Islet precursor cell (in vitro differentiated cells): ENCODE measurements around the gene GSTM1.
"Not testable (repeated sequence)": the region's sequence is repeated elsewhere in the genome, so short reads cannot be mapped to it uniquely, and the experiment has no call there.

Source experiments
- DNase-seq: peaks from one replicate; pipeline ENCODE4 v3.0.0-alpha.2; 2018

The GSTM1 gene

GRCh38 chr1:109704173-109704572 lies 16.6 kb downstream of the GSTM1 start:
- no peak for DNase-seq

GRCh38 chr1:109705411-109705810 lies 17.8 kb downstream of the GSTM1 start:
- no peak for DNase-seq

GRCh38 chr1:109708949-109709348 lies 21.3 kb downstream of the GSTM1 start:
- DNase-seq: not testable (repeated sequence)

- DNase-seq: not testable (repeated sequence)
These were observed 22.2 kb downstream of the GSTM1 start for GRCh38 chr1:109709822-109710221.

DNA sequence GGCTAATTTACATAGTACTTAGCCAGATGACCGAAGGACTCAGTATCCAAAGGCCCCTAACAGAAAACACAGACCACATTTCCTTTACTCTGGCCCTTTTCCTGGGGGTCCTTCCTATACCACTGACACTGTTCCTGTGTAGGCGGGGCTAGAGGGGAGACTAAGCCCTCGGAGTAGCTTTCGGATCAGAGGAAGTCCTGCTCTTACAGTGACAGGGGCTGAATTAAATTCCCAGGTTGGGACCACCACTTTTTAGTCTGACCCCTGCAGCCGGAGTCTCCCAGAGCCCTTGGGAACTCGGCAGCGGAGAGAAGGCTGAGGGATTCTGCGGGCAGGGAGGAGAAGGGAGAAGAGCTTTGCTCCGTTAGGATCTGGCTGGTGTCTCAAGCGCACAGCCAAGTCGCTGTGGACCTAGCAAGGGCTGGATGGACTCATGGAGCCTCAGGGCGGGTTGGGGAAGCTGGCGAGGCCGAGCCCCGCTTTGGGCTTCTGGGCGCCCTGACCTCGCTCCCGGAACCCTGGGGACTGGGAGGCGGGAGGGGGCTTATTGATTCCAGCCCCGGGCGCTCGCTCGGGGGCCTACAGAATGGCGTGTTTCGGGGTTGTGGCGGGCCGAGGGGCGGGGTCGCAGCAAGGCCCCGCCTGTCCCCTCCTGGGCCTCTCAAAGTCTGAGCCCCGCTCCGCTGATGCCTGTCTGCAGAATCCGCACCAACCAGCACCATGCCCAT lies 24.1 kb downstream of the GSTM1 start, which contains the start of gene GSTM5:
Gene GSTM5, plus strand, starts transcription at position 659 of the 728 bp plus-strand sequence. Its CDS starts 62 bp downstream, at position 721.
- DNase-seq: not testable (repeated sequence)

DNA sequence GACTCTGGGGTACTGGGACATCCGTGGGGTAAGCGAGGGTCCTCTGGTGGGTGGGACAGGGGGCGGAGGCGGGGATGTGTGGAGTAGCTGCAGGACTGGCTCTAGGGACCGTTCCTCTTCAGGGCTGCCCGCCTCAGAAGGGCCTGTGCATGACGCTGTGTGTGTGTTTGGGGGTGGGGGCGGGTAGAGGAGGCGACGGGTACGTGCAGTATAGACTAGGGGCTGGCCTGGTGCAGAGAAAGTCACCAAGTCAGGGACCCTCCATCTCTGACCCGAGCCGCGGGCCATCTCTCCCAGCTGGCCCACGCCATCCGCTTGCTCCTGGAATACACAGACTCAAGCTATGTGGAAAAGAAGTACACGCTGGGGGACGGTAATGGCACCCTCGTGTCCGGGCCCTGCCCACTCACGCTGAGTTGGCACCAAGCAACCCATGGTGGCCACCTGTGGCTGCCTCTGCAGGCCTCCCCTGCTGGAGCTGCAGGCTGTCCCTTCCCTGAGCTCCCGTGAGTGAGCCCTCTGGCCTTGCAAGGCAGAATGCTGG lies 24.8 kb downstream of the GSTM1 start:
- no peak for DNase-seq

DNA sequence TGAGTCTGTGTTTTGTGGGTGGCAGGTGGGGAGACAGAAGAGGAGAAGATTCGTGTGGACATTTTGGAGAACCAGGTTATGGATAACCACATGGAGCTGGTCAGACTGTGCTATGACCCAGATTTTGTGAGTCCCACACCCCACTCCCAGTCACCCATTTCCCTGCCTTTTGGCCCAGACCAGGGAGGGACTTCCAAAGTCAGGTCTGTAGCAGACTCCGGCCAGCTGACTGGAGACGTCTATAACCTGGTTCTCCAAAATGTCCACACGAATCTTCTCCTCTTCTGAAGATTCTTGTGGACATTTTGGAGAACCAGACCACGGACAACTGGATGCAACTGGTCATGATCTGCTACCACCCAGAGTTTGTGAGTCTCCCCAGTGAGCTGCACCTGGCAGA lies 26.0 kb downstream of the GSTM1 start:
- no peak for DNase-seq

- DNase-seq: no peak
These were observed 27.2 kb downstream of the GSTM1 start for GRCh38 chr1:109714661-109715372.

DNA sequence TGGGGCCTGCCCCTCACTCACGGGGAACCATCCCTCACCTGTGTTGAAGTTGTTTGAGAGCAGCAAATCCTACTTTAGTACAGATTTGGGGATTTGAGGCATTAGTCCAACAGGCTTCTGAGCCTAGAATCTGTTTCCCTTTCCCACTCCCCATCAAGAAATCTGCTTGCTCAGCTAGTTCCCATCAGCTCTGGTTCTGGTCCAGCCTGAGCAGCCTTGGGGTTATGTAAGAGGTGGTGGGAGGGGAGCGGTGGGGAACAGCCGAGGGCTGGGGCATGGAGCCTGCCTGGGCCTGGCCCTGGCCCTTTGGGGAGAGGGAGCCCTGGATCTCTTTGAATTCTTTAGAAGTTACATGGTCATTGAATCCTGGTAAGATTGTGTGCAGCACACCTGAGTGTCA lies 28.5 kb downstream of the GSTM1 start:
- DNase-seq: no peak

DNA sequence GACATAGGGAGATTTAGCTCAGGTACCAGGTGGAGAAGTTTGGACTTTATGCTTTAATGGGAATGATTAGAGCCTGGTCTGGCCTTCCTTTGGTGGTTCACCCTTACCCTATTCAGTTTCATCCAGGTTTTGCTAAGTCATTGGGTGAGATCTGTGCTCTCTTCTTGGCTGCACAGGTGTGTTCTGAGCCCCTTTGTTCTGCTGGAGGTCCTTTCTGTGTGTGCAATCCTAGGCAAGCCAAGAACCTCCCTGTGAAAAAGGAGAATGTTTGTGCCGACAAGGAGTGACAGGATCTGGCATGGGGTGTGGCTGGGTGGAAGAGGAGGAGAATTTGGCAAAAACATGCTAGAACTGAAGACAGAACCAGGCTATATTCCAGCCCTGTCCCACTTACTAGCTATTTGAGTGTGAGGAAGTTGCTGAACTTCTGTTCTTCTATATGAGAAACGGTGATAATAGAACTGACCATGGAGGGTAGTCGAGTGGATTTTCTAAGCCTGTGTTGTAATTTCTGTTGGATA lies 29.0 kb downstream of the GSTM1 start:
- DNase-seq: no peak

DNA sequence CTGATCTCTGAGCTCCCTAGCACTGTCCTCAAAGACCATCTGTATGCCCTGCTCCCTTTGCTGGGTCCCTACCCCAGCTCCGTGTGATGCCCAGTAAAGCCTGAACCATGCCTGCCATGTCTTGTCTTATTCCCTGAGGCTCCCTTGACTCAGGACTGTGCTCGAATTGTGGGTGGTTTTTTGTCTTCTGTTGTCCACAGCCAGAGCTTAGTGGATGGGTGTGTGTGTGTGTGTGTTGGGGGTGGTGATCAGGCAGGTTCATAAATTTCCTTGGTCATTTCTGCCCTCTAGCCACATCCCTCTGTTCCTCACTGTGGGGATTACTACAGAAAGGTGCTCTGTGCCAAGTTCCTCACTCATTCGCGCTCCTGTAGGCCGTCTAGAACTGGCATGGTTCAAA lies 30.1 kb downstream of the GSTM1 start:
- no peak for DNase-seq

GRCh38 chr1:109718495-109718894 lies 30.9 kb downstream of the GSTM1 start:
- no peak for DNase-seq

DNA sequence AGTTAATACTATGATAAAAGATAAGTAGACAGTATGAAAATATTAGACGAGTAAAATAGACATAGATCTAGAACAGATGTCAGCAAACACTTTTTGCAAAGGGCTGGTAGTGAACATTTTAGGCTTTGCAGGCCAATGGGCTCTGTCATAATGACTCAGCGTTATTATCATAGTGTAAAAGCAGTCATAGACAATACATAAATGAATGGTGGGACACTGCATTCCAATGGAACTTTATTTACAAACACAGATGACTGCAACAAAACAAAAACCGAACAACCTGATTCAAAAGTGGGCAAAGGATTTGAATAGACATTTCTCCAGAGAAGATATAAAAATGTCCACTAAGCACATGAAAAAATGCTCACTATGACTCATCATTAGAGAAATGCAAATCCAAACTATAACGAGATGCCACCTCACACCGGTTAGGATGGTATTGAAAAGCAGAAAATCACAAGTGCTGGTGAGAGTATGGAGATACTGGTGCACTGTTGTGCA lies 31.8 kb downstream of the GSTM1 start:
- DNase-seq: no peak

- DNase-seq: no peak
These were observed 33.4 kb downstream of the GSTM1 start for GRCh38 chr1:109721042-109721441.

DNA sequence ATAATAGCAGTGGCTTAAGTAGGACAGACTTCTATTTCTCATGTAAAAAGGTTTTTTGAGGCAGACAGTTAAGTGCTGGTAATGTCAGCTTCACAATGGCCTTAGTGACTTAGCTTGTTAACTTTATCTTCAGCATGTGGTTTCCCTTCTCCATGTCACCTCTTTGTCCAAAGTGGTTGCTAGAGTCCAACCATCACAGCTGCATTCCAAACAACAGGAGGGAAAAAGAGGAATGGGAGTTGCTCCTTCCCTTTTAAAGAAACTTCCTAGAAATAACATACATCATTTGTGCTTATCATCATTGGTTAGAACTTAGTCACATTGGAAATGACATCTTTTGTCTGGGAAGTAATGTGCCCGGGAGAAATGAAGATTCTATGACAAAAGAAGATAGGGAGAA lies 34.4 kb downstream of the GSTM1 start:
- DNase-seq: no peak

GRCh38 chr1:109722908-109723691 lies 35.5 kb downstream of the GSTM1 start:
- no peak for DNase-seq

DNA sequence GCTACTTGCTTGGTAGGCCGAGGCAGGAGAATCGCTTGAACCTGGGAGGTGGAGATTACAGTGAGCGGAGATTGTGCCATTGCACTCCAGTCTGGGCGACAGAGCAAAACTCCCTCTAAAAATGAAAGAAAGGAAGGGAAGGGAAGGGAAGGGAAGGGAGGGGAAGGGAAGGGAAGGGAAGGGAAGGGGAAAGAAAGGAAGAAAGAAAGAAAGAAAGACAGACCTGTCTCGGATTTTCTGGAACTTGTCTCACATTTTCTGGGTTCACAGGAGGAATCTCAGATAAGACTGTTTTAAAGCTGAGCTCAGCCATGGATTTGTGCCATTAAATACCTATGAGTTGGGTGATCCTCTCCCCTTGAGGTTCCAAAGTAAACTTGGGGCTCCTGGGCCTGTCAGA lies 37.3 kb downstream of the GSTM1 start:
- DNase-seq: no peak

GRCh38 chr1:109725510-109725909 lies 37.9 kb downstream of the GSTM1 start:
- DNase-seq: no peak

- no peak for DNase-seq
These were observed 38.4 kb downstream of the GSTM1 start for GRCh38 chr1:109726007-109726406.

DNA sequence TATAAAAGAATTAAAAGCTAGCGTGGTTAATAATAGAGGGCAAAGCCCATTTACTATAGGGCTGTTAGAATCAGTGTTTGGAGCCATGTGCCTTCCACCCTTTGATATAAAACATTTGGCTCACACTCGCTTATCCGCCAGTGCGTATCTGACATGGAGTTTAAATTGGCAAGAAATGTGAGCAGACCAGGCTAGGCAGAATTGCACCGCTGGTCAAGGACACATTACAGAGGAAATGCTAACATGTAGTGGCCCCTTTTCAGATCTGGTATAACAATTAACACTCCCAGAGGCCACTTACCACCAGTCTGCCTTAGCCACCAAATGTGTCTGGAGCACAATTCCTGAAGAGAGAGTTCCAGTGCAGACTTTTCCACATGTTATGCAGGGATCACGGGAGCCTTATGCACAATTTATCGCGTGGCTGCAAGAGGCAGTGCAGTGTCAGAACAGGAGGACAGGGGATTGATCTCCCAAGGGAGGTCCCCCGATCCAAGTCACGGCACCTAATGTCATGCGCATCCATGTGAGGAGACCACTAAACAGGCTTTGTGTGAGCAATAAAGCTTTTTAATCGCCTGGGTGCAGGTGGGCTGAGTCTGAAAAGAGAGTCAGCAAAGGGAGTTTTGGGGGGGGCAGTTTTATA lies 39.2 kb downstream of the GSTM1 start:
- no peak for DNase-seq

DNA sequence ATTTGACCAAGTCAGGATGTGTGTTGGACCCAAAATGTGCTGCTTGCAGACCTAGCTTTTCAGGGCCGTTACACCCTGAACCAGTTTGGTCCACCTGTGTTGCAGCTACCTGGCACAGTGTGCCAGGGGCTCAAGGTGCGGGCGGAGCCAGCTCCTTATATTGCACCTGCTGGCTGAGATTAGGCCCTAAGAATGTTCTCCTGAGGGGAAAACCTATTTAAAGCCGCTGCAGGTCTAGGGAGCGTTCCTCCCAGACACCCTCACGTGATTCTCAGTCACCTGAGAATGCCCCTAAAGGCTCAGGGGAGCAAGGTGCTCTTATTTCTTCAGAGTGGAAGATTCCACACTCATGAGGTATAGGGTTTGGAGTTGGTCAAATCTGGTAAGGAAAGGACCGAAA lies 41.3 kb downstream of the GSTM1 start:
- no peak for DNase-seq

GRCh38 chr1:109730666-109731065 lies 43.0 kb downstream of the GSTM1 start:
- no peak for DNase-seq
